Vagina (tissue), 2 donors: ENCODE measurements around the gene MRPS31.

Experiments used
- POLR2AphosphoS5 ChIP-seq, 2 donors: sonication (generic); formaldehyde crosslinking; IDR thresholded peaks; one replicate each; pipeline ENCODE4 v1.9.0; 2017; ENCODE audit warnings: antibody characterized with exemption in 2 of 2, mild to moderate bottlenecking in 2 of 2, low read depth in 1 of 2; ENCODE audit not compliant: insufficient read depth in 1 of 2
- TF ChIP-seq, protein P1 (sequence below), 3 experiments: fragments of 450-650 bp in 2 of 3; fragments of 200-600 bp in 1 of 3; sonication (generic) in 1 of 3; IDR thresholded peaks; one replicate each; pipeline ENCODE4 v1.5.1; 2017 to 2019; ENCODE audit warnings: antibody characterized with exemption in 3 of 3, mild to moderate bottlenecking in 2 of 3, moderate library complexity in 2 of 3

DNA sequence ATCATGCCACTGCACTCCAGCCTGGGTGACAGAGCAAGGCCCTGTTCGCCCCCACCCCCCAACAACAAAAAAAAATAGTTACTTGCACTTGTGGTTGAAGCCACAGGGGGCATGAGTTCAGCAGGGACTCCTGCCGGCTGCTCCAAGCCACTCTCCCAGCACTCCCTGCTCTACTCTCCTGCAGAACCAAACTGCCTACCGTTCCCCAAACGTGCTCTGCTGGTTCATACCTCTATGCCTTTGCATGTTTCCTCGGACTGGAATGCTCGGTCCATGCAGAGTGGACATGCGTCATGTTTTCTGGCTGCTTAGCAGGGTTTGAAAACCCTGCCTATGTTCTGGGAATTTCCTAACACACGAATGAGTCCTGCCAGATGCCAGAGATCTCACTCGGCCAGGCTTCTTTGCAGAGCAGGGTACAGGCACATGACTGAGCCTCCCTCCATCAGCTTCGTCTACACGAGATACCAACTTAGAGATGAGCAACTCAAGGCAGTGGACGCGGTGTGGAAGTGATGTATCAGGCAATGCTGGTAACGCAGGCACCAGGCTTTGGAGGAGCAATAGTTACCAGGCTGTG is 9.9 kb upstream of the MRPS31 start:
- TF ChIP-seq, protein P1, sequence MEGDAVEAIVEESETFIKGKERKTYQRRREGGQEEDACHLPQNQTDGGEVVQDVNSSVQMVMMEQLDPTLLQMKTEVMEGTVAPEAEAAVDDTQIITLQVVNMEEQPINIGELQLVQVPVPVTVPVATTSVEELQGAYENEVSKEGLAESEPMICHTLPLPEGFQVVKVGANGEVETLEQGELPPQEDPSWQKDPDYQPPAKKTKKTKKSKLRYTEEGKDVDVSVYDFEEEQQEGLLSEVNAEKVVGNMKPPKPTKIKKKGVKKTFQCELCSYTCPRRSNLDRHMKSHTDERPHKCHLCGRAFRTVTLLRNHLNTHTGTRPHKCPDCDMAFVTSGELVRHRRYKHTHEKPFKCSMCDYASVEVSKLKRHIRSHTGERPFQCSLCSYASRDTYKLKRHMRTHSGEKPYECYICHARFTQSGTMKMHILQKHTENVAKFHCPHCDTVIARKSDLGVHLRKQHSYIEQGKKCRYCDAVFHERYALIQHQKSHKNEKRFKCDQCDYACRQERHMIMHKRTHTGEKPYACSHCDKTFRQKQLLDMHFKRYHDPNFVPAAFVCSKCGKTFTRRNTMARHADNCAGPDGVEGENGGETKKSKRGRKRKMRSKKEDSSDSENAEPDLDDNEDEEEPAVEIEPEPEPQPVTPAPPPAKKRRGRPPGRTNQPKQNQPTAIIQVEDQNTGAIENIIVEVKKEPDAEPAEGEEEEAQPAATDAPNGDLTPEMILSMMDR (IDR thresholded peaks at IDR 0.05), result no peak
- no peak for TF ChIP-seq POLR2AphosphoS5 (IDR thresholded peaks at IDR 0.05; ENCODE audit: insufficient read depth in 1 of 2, low read depth in 1 of 2)
